HT1080 (cell line): Measurements from ENCODE around the gene SAT2. TPM values are rescaled to one million over a fixed set of nuclear protein-coding genes. Genes with fewer than 3 reads are reported as not detected.
"Not testable (repeated sequence)": the region's sequence is repeated elsewhere in the genome, so short reads cannot be mapped to it uniquely, and the experiment has no call there.

Experiments
- DNase-seq: peaks from one replicate; pipeline ENCODE4 v3.0.0-alpha.2; 2015; ENCODE audit warnings: low read depth
- polyA plus RNA-seq, 2 experiments: library from polyadenylated mRNA; depleted of rRNA; stranded (reverse); fragments of >200 nt; gene quantifications; 2 replicates each; pipeline ENCODE4 v1.2.3, GENCODE V29; 2015
- total RNA-seq: library from RNA; depleted of rRNA; stranded (reverse); fragments of >200 nt; shearing (Covaris generic); gene quantifications from 2 replicates; pipeline ENCODE4 v1.2.3, GENCODE V29; 2014; rRNA removed

The SAT2 gene
- total RNA-seq = 18.6 and 20.8 TPM in 2 replicates
- 21.6 and 25.4 TPM in 2 replicates for polyA plus RNA-seq (2015; cell fraction: cytosol; rRNA removed)
- 36.6 and 38.9 TPM in 2 replicates for polyA plus RNA-seq (2015; cell fraction: nucleus; rRNA removed)

DNA sequence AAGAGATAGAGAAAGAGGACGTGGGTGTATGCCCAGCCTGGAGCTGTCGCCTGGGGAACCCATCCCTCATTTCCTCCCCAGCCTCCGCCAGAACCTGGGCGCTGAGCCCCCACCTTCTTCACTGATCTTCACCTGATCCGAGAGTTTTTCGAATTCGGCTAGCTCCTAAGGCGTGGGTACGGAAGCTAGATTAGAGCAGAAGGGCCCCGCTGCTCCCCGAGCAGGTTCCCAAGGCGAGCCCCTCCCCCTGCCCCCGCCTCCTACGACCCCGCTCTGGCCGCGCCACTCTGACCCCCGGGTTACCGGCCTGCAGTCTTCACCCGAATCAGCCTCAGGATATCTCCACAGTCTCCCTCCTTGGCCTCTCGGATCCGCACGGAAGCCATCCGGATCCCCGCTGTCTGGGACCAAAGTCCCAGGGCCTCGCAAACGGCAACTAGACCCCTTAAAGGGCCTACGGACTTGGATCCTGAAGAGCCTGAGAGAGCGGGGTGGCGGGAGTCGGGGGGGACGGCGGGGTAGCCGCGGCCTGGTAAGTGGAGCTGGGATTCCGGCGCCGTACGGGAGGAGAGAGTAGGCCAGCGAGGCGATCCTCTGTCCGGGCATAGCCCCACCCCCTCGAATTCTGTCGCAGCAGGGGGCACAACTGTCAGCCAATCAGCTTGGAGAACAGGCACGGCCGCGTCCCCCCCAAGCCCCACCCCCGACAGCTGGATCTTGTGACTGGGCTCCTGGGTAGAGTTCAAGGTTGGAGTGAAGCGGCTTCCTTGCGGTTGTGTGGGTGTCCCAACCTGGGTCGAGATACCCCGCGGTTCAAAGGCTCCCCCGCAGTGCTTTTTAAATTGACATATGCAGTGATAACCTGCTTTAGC lies at the start of gene SAT2:
SAT2 (minus strand) TSS at position 572 of the 872 bp plus-strand sequence; CDS start at position 386, 186 bp downstream.
- peak; percentile 88 for DNase-seq

DNA sequence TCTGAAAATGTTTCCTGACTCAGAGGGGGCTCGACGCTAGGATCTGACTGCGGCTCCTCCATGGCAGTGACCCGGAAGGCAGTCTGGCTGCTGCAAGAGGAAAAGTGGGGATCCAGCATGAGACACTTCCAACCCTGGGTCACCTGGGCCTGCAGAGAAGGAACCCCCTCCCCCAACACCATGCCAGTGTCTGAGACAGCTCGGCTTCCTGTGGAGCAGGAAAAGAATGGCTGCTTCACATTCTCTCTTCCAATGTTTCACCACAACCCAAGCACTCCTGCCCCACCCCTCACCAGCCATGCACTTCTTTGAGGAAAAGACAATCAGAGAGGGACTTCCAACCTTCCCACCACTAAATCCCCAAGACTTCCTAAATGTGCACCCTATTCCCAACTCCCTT lies 48.9 kb upstream of the SAT2 start:
- DNase-seq = peak; percentile 26

DNA sequence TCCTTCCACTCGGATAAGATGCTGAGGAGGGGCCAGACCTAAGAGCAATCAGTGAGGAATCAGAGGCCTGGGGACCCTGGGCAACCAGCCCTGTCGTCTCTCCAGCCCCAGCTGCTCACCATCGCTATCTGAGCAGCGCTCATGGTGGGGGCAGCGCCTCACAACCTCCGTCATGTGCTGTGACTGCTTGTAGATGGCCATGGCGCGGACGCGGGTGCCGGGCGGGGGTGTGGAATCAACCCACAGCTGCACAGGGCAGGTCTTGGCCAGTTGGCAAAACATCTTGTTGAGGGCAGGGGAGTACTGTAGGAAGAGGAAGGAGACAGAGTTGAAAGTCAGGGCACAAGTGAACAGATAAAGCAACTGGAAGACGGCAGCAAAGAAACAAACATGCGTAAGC lies 47.3 kb upstream of the SAT2 start:
- no peak for DNase-seq

DNA sequence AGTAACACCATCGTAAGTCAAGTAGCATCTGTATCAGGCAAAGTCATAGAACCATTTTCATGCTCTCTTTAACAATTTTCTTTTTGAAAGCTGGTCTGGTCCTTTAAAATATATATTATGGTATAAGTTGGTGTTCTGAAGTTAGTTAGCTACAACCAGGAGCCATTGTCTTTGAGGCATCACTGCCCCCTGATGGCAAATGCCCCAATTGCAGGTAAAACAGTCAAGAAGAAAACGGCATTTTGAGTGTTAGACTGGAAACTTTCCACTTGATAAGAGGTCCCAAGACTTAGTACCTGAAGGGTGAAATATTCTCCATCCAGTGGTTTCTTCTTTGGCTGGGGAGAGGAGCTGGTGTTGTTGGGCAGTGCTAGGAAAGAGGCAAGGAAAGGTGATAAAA lies 45.6 kb upstream of the SAT2 start:
- DNase-seq = peak; percentile 25

DNA sequence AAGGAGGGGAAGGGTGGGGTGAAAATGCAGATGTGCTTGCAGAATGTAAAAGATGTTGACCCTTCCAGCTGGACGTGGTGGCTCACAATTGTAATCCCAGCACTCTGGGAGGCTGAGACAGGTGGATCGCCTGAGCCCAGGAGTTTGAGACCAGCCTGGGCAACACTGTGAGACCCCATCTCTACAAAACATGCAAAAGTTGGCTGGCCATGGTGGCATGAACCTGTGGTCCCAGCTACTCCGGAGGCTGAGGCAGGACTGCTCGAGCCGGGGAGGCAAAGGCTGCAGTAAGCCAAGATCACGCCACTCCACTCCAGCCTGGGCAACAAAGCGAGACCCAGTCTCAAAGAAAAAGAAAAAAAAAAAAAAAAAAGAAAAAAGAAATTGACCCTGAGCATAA lies 40.9 kb upstream of the SAT2 start:
- DNase-seq = no peak

DNA sequence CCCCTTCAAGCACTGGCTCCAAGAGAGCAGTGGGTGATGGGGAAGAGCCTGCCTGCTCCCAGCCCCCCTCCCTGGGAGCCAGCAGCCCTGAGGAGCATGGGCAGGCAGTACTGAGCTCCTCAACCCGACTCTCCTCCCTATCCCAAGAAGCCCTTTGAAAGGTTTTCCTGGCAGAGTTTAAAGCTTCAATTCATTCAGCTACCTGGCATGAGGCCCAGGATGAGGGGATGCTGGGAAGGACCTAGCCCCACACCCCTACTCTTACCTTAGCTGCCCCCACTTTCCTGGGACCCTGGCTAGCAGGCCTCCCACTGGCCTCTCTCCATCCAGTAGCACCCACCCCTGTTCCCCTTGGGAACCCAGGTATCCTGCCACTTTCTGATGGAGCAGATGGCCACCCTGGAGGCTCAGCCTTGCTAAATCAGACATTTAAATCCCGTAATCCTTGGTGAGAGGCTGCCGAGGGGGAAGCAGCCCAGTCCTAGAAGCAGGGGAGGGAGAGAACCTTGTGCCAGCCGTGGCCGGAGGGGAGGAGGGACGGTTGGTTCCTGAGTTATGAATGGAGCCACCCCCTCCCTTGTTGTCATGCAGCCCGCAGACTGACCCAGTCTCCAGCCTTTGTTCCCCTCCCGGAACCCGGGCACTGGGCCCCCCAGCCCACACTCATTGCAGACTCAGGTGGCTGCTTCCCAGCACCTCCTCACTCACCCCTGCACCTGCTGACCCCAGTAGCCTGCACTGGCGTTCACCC lies 40.2 kb upstream of the SAT2 start:
- DNase-seq = no peak

DNA sequence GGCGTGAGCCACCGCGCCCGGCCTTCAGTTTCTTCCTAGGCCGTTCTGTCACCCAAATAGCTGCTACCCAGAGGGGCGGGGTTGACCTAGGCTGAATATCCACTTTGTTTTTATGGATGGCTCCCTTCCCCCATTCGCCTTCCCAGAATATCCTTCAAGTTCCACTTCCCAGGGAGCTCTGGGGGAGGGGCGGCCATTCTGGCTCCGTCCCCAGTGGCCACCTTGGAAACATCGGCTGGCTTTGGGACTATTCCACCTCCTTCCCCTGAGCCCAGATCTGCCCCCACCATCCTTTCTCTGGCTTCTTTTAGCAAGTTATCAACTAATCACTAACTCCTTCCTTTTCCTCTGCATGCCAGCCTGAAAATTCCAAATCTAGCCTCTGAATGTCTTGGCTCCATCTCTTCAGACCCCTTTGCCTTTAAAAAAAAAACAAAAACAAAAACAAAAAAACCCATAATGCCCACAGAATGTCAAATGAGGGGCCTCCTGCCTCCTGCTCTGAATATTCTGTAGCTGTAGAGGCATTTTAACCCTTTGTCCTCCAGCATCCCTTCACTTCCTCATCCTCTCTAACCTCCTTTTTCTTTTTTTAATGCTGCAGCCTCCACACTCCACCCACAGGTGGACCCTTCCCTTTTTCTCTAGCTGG lies 29.5 kb upstream of the SAT2 start:
- DNase-seq = no peak

DNA sequence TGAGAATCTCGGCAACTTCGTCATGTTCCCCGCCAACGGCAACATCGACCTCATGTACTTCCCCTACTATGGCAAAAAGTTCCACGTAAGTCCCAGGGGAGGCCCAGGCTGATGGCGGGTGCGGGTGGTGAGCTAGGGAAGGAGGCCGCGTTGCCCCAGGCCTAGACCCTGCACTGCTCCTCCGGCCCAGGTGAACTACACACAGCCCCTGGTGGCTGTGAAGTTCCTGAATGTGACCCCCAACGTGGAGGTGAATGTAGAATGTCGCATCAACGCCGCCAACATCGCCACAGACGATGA lies 27.9 kb upstream of the SAT2 start:
- no peak for DNase-seq

DNA sequence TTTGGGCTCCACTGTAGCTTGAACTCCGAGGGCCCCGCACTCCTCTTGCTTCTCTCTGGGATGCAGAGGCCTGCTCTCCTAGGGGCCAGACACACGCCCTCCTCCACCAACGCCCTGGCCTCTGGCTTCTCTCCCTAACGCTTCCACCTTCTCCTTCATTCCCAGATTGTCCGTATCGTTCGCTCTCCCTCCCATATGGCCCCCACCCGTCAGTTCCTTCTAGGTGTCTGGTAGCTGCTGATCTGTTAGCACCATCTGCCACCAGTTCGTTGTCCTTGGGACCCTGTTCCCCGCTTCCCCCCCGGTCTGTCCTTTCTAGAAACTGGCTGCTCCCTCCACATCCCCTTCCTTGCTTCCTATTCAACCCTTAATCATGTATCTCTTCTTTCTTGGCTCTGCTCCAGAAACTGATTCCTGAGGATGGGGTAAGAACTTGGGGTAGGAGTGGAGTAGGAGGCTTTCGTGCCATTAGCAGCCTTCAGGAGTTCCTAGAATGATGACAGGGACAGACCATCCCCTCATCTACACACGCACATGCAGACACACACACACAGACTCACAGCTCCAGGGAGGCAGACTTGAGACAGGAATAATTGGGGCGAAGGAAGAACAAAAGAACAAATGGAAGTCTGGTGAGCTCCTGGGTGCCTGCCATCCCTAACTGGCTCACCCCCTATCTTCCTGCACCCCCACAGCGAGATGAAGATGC lies 27.4 kb upstream of the SAT2 start:
- no peak for DNase-seq

DNA sequence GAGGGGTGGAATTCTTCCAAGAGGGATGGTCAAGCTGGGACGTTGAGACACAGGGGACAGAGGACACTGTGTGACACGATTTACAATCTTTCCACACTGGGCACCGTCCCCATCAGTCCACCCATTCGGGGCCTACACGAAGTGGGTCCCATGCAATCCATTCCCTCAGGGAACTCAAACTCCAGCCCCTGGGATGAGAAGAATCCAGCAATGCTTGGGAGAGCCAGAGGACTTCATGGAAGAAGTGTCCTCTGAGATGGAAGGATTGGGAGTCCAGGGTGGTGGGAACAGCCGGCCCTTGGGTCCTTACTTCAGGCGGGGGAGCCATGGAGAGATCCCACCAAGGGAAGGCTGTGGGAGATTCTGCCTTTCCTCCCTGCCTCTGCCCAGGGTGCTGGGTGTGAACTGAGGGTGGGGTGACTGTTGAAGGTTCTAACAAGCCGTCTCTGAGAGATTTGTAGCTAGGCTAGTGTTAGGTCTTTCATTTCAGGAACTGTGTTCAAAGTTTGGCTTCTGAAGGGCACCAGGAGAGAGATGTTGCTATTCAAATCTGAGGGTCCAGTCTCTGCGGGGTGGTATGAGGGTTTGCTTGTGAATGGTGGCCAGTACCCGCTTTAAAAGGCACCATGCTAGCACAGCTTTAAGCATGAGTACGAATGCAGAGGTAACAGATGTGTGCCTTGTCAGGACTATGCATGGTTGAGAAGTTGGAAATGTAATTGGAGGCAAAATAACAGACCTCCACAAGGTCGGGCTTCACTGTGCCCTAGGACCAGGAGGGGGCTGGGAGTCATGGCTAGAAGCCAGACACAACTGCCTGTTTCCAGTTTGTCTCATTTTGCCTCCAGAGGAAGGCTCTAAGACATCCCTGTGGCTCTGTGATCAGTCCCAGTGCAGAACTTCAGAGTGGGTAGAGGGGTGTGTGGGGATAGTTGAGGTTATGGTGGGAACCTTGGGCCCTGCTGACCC lies 25.1 kb upstream of the SAT2 start:
- no peak for DNase-seq

DNA sequence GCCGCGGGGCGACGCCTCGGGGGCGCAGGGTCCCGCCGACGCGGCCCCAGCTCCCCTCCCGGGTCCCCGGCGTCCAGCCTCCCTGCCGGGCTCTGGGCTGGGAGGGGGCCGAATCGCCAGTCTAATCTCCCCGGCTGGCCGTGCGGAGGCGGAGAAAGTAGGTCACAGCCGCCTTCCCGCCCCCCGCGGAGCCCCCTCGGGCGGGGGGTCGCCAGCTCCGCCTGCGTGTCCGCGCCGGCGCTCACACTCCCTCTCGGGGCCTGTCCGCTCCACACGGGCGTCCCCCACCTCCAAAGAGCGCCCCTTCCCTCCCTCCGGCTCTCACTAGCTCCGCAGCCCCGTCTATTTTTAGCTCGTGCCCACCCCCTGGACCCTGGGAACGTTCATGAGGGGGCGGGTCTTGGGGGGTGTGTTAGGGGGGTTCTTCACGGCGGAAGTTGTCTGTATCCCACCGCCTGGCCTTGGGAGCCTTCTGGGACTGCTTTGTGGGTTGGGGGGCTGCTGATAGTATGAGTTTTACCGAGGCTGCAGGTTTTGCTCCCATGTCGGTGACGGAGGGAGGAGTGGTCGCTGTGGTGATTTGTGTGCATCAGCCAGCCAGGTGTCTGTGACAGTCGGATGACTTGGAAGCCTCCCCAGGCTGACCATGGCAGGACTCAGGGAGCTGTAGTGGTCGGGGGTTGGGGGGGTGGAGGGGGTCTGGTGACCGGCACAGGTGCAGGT lies 24.2 kb upstream of the SAT2 start:
- DNase-seq = no peak

DNA sequence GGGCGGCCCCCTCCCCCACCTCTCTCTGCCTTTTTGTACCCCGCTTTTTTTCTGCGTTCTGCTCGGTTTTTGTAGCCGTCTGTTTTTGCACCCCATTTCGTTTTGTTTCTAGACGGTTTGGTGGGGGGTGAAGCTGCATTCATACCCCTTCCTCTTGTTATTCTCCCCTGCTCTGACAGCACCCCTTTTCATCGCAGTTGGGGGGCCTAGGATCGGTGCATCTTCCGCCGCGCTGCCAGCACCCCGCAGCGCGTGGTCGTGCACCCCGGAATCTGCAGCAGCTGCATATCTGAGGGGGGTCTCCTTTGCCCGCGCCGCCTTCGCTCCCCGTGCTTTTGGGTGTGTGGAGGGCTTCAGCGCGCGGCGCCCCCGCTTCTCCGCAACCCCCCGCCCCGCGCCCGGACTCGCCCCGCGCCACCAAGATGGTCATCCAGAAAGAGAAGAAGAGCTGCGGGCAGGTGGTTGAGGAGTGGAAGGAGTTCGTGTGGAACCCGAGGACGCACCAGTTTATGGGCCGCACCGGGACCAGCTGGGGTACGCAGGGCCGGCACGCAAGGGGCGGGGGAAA lies 23.6 kb upstream of the SAT2 start:
- no peak for DNase-seq

DNA sequence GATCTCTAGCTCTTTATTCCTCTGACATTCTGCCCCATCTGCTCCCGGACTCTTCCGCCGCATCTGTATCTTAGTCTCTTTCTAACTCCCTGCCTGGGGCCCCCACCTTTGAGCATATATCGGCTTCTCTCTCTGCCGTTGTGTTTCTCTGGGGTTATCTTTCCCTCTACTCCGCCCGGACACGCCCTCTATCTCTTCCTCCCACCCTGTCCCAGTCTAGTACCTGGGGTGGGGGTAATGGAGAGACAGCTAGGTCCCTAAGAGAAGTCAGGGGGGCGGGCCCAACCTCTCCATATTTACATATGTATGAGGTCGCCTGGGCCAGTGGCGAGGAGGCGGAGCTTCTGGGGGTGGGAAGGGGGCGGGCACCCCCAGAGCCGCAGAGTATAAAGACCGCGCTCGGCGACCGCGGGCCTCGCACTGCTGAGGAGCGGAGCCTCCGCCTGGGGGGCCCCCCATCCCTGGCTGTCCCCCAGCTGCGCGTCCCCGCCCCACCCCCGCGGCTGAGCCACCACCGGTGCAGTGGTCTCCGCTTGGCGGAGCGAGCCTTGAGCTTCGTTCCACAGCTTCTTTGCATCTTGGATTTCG lies 23.0 kb upstream of the SAT2 start, which contains the start of gene ATP1B2:
ATP1B2 (plus strand) TSS at position 418 of the 588 bp plus-strand sequence. CDS start 593 bp downstream, outside the sequence.
- no peak for DNase-seq

DNA sequence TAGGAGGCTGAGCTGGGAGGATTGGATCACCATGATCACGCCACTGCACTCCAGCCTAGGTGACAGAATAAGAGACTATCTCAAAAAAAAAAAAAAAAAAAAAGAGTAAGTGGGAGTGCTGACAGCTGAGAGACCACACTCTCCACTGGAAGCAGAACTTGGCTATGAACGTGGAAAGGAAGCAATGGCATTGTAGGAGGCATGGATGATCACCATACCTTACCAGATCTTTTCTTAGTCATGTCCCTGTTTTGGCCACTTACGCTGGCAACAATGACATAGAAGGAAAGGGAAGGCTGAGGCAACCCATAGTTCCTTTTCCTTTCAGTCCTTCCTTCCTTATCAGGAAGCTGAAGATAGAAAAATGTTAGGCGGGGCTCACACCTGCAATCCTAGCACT lies 19.4 kb upstream of the SAT2 start:
- no peak for DNase-seq

DNA sequence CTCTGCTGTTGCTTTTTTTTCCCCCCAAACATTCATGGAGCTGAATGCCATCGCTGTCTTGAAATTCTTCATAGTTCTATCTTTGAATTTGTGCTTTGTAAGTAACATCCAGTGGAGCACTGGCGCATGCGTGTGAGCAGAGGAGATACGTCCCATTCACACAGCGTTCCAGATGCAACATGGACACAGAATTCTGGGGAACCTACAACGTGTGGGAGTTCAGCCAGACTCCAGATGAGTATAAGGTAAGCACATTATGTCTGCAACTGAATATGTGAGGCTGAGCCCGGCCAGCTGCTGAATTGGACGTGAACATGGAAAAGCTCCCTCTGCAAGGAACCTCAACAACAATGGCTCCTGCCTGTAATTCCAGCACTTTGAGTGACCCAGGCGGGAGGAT lies 18.8 kb upstream of the SAT2 start:
- no peak for DNase-seq

DNA sequence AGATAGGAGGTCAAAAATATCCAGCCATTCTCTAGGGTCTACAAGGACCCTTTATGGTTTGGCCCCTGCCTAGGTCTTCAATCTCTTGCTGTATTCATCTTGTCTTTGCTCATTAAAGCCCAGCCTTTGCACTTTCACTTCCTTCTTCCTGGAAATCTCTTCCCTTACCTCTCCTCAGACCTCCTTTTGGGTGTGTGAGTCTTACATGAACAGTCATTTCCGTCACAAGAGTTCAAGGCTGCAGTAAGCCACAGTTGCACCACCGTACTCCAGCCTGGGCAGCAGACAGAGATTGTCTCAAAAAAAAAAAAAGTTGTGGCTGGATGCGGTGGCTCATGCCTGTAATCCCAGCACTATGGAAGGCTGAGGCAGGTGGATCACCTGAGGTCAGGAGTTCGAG lies 17.2 kb upstream of the SAT2 start:
- DNase-seq = peak; percentile 83

DNA sequence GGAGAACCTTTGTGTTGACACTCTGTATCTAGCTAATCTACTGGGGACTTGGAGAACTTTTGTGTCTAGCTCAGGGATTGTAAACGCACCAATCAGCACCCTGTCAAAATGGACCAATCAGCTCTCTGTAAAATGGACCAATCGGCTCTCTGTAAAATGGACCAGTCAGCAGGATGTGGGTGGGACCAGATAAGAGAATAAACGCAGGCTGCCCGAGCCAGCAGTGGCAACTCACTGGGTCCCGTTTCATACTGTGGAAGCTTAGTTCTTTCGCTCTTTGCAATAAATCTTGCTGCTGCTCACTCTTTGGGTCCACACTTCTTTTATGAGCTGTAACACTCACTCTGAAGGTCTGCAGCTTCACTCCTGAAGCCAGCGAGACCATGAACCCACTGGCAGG lies 14.0 kb upstream of the SAT2 start:
- not testable (repeated sequence) for DNase-seq

DNA sequence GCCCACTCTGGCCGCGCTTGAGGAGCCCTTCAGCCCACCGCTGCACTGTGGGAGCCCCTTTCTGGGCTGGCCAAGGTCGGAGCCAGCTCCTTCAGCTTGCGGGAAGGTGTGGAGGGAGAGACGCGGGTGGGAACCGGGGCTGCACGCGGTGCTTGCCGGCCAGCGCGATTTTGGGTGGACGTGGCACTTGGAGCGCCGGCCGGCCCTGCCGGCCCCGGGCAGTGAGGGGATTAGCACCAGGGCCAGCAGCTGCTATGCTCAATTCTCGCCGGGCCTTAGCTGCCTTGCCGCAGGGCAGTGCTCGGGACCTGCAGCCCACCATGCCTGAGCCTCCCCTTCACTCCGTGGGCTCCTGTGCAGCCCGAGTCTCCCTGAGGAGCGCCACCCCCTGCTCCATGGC lies 13.2 kb upstream of the SAT2 start:
- DNase-seq = no peak

DNA sequence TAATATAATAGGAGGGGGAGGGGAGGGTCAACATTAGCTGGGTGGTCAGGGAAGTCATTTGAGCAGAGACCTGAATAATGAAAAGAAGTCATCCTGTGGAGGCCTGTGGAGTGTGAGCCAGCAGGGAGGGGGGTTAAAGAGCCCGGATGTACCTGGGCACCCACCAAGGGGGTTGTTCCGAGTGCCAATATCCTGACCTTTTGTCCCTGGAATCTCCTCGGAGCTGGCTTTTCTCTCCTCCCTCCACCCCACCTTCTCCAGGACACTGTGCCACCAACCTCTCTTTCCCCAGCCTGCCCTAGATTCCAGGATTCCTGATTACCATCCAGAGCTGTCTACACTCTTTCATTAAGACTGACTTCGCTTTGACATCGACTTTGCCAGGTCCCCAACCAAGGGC lies 8.5 kb upstream of the SAT2 start:
- no peak for DNase-seq
